Bronchial epithelial cell (primary cell): ENCODE measurements around the gene ZBTB44. TPM values are rescaled to one million over a fixed set of nuclear protein-coding genes. Genes with fewer than 3 reads are reported as not detected.

ENCODE experiments used
- DNase-seq: peaks from one replicate; pipeline ENCODE4 v3.0.0-alpha.2; 2010; ENCODE audit warnings: low read depth
- FAIRE-seq: peaks from 2 replicates; lab custom pipeline; 2011; peaks lifted over from hg19 to GRCh38; lab: Jason Lieb, UNC
- H3K27me3 ChIP-seq: 2 replicates; pipeline ENCODE4 v1.5.1; 2011; ENCODE audit warnings: low read length; ENCODE audit not compliant: control insufficient read depth, insufficient read depth
- H3K36me3 ChIP-seq: 2 replicates; pipeline ENCODE4 v1.5.1; 2011; ENCODE audit warnings: low read length; ENCODE audit not compliant: control insufficient read depth, insufficient read depth
- H3K4me3 ChIP-seq: 2 replicates; pipeline ENCODE4 v1.5.1; 2011; ENCODE audit warnings: mild to moderate bottlenecking, low read depth, low read length, control low read depth
- CTCF ChIP-seq: IDR thresholded peaks from 2 replicates; pipeline ENCODE4 v1.5.1; 2011; ENCODE audit warnings: mild to moderate bottlenecking, moderate library complexity, low read length, control low read depth, inconsistent platforms; ENCODE audit not compliant: insufficient read depth, severe bottlenecking
- total RNA-seq: library from RNA; depleted of rRNA; stranded (reverse); fragments of >200 nt; gene quantifications from 2 replicates; pipeline ENCODE4 v1.2.1, GENCODE V29; 2014

Gene ZBTB44
- 19.1 and 28.4 TPM in 2 replicates for total RNA-seq

- H3K4me3 ChIP-seq: peak within 1 kb of the TSS; percentile 76
- FAIRE-seq: no peak
- DNase-seq: peak; percentile 73
- no peak for TF ChIP-seq CTCF
- no peaks in the 10 kb centered on the region for H3K36me3 ChIP-seq
- H3K27me3 ChIP-seq: no peaks in the 10 kb centered on the region
These were observed at the start of gene ZBTB44 for GRCh38 chr11:130314750-130315285. Gene ZBTB44 (minus strand): TSS chr11:130314917. CDS start chr11:130261873, 53,044 bp downstream.

DNA sequence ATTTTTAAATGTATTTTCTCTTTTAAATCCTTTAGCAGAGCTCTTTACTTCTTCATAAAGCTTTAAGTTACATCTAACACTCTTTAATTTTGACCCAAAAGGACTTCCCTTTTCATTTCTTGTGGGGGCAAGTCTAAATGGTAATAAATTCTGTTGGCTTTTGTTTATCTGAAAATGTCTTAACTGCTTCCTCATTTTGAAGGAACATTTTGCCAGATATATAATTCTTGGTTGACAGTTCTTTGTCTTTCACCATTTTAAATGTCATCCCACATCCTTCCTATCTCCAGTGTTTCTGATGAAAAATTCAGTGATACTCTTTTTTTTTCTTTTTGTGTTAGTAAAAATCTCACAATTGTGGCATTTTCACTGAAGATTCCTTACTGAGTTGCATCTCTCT lies 44.7 kb upstream of the ZBTB44 start:
- TF ChIP-seq CTCF: no peak
- no peak for DNase-seq
- Histone ChIP-seq H3K27me3 (no peaks in the 10 kb centered on the region), H3K36me3 (no peaks in the 10 kb centered on the region), H3K4me3 (no peak overlapping the region)
- FAIRE-seq: no peak

DNA sequence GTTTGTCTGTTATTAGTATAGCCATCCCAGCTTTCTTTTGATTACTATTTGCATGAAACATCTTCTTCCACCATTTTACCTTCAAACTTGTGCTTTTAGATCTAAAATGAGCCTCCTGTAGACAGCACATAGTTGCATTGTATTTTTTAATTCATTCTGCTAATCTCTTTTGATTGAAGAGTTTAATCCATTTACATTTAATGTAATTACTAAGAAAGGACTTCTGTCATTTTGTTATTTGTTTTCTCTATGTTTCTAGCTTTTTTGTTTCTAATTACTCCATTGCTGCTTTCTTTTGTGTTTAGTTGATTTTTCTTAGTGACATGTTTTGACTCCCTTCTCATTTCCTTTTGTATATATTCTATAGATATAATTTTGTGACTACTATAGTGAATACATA lies 43.7 kb upstream of the ZBTB44 start:
- FAIRE-seq: no peak
- DNase-seq: no peak
- Histone ChIP-seq H3K27me3 (no peaks in the 10 kb centered on the region), H3K4me3 (no peak overlapping the region), H3K36me3 (no peaks in the 10 kb centered on the region)
- no peak for TF ChIP-seq CTCF

DNA sequence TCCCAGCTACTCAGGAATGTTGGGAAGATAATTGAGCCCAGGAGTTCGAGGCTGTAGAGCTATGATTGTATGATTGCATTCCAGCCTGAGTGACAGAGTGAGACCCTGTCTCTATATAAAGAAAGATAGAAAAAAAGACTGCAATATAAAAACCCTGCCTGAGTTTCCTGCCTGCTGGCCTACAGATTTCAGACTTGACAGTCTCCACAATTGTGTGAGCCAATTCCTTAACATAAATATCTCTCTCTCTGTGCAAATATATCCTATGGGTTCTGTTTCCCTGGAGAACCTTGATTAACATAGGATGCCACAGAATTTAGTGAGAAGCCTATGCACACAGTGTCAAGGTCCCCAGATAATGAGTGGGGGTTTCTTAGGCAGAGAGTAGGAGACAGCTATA lies 32.5 kb upstream of the ZBTB44 start:
- DNase-seq: no peak
- no peaks in the 10 kb centered on the region for H3K36me3 ChIP-seq
- no peak overlapping the region for H3K4me3 ChIP-seq
- TF ChIP-seq CTCF: no peak
- FAIRE-seq: no peak
- no peaks in the 10 kb centered on the region for H3K27me3 ChIP-seq

GRCh38 chr11:130344841-130345240 lies 30.1 kb upstream of the ZBTB44 start:
- no peak for FAIRE-seq
- DNase-seq: no peak
- no peak overlapping the region for H3K4me3 ChIP-seq
- no peaks in the 10 kb centered on the region for H3K27me3 ChIP-seq
- no peak for TF ChIP-seq CTCF
- H3K36me3 ChIP-seq: no peaks in the 10 kb centered on the region
